Amniotic stem cell (primary cell): ENCODE measurements around the gene NOL6.
"Not testable (repeated sequence)": the region's sequence is repeated elsewhere in the genome, so short reads cannot be mapped to it uniquely, and the experiment has no call there.

Experiments used
- DNase-seq: peaks from one replicate; lab custom pipeline; 2025; lab: John Stamatoyannopoulos, UW

Gene NOL6

GRCh38 chr9:33472881-33473615 lies 676 bp downstream of the NOL6 start:
- no peak for DNase-seq

DNA sequence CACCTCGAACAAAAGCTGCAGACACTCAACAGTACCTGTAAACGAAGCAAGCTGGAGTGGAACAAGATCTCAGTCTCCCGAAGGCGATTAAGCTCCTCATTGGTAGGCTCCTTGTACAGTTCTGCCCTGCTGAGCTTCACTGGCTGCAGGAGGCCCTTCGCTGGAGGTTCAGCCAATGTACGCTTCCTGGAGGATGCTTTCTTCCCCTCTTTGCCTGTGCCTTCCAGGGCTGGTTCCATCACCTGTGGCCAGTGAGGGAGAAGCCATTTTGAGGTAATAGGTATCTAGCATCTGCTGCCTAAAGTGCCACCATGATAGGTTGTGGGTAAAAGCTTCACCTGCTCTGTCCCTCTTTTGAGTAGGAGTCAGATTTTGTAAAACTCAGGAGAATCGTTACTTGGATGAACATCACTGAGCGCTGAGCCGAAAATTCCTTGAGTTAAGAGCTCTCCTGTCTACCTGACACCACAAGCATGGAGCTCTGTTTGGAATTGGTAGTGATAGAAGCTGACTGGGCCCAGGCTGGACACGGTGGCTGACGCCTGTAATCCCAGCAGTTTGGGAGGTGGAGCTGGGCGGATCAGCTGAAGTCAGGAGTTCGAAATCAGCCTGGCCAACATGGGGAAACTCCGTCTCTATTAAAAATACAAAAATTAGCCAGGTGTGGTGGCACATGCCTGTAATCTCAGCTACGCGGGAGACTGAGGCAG lies 1.4 kb downstream of the NOL6 start:
- DNase-seq = no peak

DNA sequence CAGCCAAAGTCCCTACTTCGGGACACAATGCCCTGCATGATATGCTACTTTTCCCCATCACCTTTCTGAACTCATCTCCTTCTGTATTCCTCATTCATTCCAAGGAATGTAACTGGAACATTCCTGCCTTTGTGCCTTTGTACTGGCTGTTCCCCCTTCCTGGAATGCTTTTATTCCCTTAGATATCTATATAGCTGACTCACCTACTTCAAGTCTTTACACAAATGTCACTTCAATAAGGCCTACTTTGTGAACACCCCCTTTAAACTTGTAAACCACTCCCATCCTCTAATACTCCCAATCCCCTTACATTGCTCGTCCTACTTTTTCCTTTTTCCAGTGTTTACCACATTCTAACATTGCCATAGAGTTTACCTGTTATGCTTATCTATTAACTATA lies 2.4 kb downstream of the NOL6 start:
- DNase-seq = no peak

DNA sequence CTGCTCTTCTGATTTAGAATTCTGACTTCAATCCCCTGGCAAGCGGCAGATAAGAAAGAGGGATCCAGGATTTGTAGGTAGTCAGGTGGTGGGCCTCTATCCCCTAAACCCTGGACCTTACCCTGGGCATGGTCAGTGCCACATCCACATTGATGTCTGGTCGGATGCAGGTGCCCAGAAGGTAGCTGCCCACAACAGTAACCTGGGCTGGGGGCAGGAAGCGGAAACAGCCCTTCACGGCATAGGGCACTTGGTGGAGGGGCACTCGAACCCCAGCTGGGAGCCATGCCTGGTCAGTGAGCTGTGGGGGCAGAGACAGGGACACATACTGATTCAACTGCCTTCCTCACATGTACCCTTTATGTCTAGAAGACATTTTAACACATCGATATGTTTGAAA lies 3.8 kb downstream of the NOL6 start:
- DNase-seq = no peak

DNA sequence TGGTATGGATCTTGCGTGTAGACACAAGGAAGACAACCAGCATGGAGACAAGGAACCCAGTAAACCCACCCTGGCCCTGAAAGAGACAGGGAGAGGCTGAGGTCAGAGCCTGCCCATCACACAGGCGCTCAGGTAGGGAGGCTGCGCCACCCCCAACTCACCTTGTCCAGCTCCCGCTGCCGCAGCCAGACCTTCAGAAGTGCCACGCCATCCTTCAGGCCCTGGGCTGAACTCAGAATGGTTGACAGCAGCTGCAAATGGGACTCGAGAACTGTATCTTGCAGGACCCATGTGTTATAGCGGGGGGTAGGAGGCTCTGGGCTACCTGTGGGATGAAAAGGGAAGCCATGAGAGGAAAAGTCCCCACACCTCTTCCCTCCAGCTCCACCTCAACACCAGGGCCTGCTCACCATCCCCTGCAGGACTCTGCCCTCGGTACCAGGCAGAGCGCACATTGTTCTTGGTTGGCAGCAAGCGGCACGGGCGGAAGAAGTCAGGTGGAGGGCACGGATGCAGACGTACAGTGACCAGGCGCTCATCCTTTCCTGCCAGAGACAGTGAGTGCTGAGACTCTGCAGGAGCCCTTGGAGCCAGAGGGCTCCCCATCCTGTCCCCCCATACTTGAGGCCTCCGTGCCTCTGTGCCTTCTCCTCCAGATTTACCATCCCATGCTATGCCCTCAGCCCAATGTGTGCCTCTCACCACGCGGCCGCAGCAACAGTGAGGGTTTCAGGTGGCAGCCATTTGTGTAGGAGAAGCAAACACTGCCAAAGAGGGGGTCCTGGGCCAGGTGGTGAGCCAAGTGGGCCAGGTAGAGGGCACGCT lies 4.7 kb downstream of the NOL6 start:
- no peak for DNase-seq

DNA sequence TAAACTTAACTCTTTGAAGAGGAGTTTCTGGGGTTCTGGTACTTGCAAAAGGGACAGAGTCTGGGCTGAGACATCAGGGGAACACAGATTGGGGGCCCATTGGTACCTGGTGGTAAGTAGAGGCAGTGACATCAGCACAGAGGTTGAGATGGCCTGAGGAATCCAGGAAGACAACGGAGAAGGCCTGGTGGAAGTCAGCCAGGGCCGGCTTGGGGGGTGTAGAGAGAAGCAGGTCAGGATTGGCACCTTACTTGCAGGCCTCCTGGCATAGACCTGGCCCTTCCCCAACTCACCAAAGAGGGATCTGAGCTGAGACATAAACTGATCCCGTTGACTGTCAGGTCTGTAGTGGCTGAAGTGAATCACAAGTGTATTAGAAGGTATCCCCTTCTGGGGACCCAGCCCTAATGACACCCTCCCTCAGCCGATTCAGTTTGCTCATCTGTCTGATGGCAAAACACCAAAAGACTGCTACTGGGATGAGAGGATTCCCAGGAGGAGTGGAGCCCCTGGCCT lies 5.5 kb downstream of the NOL6 start:
- DNase-seq = no peak

GRCh38 chr9:33467526-33467925 lies 6.2 kb downstream of the NOL6 start:
- no peak for DNase-seq

DNA sequence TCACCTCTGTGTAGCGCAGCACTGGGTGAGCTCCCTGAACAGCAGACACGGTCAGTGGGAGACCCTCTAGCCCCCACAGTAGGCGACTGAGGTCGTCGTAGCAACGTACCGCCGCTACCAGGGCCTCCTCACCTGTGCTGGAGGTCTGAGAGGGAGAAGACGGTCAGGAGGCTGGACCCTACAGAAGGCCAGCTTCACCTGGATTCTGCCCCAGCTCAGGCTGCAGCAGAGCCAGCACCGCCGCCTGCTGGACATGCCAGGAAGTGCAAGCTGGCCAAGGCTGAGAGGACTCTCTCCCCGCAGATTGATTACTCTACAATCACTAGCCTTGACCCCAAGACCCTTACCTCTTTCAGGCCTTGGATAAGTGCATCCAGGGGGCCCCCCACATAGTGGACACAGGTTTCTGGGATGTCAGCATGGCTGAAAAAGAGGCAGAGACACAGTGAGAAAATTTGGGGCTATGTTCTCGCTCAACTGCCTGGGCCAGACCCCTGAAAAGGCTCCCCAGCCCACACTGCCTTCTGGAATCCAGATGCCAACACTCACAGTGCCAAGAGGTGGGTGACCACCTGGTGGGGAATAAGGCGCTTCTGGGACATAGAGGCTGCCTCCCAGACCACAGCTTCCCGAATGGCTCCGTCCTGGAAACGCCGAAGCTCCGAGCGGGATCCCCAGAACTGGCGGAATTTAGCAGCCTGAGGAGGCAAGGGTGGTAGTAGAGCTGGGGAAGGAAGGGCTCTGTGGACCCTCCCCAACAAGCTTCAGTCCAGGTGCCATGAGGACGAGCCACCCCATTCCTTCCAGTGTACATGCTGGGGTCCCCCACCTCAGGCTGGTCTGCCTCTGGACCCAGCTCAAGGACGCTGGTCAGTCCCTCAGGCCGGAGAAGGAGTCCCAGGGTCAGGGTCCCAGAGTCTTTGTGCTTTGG lies 6.9 kb downstream of the NOL6 start:
- no peak for DNase-seq

DNA sequence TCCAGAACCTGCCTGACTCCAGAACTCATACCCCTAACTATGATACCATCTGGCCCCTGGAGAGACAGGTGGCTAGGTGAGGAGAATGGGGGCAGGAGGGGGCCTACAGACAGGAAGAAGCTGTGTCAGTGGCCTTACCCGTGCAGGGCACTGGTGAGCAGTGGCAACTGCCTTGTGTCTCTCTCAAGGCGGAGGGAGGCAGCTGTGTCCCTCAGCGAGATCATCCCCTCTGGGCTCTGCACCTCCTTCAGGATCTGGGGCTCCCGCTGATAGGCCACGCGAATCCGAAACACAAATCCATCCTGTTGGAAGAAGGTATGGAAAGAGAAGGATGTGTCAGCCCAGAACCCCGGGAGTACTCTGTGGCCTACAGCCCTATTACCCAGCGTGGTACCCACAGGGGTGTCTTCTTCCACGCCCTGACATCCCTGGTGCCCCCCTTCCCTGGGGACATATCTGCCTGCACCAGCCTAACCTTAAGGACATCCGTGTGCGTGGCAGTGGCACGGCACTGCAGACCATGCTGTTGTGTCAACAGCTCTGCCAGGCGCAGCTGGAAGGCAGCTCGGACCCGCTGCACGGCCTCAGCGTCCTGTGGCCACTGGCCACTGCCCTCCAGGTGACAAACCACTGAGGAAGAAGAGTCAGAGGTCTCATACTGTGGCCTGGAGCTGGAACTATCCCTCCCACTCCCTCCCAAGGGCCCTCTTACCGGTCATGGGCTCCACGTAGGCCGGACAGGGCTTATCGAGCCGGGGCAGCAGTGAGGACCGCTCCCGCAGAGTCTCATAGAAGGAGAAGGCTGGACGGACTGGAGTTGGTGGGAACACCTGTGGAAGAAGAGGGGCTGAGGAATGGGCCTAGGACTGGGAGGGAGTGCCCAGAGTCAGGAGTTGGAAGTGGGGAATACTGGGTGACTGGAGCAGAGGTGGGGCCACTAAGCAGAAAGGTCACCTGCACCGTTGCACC lies 7.8 kb downstream of the NOL6 start:
- no peak for DNase-seq

DNA sequence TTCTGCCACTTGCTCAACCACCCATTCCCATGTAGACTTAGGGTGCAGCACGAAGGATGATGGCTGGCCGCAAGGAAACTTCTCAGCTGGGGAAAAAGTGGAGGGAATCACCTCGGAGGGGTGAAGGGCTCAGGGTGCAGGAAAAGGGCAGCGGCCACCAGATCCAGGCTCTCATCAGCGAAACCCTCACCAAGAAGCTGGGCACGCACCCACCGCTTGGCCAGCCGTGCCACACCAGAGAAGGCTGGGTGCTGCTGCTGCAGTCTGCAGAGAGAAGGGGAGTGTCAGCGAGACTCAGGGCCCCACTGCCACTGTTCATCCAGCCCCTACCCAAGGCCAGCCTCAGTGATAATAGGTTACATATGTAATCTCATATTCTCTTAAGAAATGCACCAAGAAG lies 8.6 kb downstream of the NOL6 start:
- no peak for DNase-seq

GRCh38 chr9:33464045-33464636 lies 9.6 kb downstream of the NOL6 start:
- DNase-seq = no peak

DNA sequence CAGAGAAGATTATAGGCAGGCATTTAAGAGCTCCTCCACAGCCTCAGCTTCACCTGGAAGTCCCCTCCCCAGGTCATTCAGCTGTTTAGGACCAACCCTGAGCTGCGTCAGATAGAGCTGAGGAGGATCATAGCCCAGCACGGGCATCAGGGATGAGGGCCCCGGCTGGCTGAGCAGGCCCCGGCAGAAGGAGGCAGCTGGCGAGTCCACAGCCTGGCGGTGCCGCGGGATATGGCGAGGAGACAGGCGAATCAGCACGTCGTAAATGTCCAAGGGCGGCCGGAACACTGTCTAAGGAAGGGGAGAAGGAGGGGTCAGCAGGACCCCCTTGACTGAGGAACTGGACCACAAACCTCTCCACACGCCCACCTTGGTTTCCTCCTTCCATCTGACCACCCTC lies 10.6 kb downstream of the NOL6 start:
- DNase-seq = no peak

DNA sequence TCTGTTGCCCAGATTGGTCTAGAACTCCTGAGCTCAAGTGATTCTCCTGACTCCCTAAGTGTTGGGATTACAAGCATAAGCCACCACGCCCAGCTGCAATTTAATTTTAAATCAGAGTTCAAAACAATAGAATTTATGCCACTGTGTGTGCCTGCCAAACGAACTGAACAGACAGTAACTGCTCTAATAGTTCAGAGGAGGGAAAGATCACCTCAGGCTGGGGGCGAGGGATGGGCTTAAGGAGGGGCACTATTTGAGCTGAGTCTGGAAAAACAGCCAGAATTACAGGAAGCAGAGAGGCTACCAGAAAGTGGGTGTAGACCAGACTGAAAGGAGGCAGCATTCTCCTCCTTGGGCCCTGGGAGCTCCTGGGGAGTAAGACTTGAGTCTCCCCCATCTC lies 12.2 kb downstream of the NOL6 start:
- DNase-seq = no peak

DNA sequence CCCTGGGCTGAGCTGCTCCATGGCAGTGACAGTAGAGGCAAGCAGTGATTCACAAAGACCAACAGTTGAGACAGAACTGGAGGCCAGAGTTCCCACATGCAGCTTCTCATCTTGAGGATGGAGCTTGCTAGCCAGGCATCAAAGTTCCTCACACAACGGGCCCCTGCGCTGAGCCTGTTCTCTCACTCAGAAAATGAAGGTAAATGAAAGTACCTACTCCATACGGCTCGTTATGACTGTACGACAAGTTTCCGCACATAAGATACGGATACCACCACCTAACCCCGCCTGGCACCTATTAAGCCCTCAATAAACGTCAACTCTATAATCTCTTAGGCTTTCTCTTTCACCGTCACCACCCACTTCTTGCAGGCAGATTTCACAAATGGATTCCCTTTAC lies 12.9 kb downstream of the NOL6 start:
- no peak for DNase-seq

GRCh38 chr9:33459115-33459514 lies 14.6 kb downstream of the NOL6 start:
- no peak for DNase-seq

DNA sequence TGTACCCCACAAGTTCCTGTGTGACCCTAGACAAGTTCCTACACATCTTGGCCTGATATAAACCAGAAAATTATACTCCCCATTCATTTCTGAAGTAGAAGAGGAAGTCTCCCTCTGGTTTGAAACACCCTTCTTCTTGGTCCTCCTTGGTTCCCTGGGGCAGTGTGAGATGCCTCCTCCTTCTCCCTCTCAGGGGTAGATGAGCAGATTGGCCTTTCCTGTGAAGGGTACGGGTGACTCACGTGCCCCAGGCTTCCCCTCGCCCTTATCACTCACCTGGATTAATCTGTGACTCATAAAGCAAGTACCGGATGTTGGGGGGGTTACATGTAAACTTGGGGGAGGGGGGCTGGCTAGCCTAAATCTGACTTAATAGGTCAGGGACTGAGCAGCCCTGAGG lies 15.3 kb downstream of the NOL6 start:
- no peak for DNase-seq

DNA sequence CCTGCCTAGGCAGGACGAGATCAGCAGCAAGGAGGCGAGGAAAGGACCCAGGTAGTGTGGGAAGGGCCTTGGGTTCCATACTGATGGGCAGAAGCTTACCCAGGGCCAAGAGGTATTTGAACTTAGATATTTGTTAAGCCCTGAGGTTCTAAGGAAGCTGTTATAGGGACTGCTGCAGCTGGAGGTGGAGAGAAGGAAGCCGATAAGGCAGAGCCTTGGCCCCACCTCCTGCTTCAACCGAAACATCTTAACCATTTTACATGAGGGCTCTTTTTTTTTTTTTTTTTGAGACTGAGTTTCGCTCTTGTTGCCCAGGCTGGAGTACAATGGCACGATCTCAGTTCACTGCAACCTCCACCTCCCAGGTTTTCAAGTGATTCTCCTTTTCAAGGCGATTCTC lies 17.8 kb downstream of the NOL6 start:
- no peak for DNase-seq

GRCh38 chr9:33455456-33455855 lies 18.3 kb downstream of the NOL6 start:
- DNase-seq = not testable (repeated sequence)

DNA sequence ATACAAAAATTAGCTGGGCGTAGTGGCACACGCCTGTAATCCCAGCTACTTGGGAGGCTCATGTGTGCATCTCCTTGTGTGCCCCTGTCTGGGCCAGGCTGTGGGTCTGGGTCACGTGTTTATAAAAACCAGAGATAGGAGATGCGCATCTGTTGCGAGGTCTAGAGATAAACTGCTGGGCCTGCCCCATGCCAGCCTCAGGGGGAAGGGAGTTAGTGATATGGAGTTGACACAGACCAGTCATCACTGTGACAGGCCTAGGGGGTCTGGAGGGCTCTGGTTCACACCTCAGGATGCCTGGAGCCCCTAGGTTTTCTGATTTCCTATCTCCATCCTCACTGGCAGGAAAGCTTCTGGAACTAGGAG lies 19.1 kb downstream of the NOL6 start:
- DNase-seq = not testable (repeated sequence)
